K562 (cell line): ENCODE measurements around the gene PI4KA.

Experiments used
- POLR2A ChIP-seq: fragments of 450-650 bp; conservative IDR thresholded peaks from 2 replicates; pipeline ENCODE4 v1.6.1; 2016
- ZBTB26 ChIP-seq: fragments of 450-650 bp; formaldehyde crosslinking; IDR thresholded peaks from 2 replicates; pipeline ENCODE4 v1.4.0; 2022; ENCODE audit warnings: missing genetic modification characterization
- ZZZ3 ChIP-seq: fragments of 450-650 bp; IDR thresholded peaks from 2 replicates; pipeline ENCODE4 v1.6.1; 2016; ENCODE audit warnings: antibody characterized with exemption, mild to moderate bottlenecking, moderate library complexity

- TF ChIP-seq POLR2A: no peak
- no peak for TF ChIP-seq ZBTB26 (CRISPR knock-in tag)
- no peak for TF ChIP-seq ZZZ3
These were observed 35.3 kb downstream of the PI4KA start for GRCh38 chr22:20823264-20823663.
